HepG2 (cell line): Measurements from ENCODE around the gene EFNA2. TPM values are rescaled to one million over a fixed set of nuclear protein-coding genes. Genes with fewer than 3 reads are reported as not detected.
A peak's percentile ranks its signal among the peaks of the same experiment; 100 is the strongest.

Source experiments
- BHLHE40 ChIP-seq: IDR thresholded peaks from 2 replicates; pipeline ENCODE4 v1.6.1; 2011; ENCODE audit warnings: low read length, improper control_type of control experiment
- CREB1 ChIP-seq, 2 experiments: fragments of 450-650 bp in 1 of 2; IDR thresholded peaks; 2 replicates each; pipeline ENCODE4 v1.6.1; 2016 to 2017; ENCODE audit warnings: control low read depth in 1 of 2, mild to moderate bottlenecking in 1 of 2, missing compliant biosample characterization in 1 of 2, missing genetic modification characterization in 1 of 2
- EHMT2 ChIP-seq: fragments of 200-600 bp; sonication (generic); IDR thresholded peaks from 2 replicates; pipeline ENCODE4 v1.7.0; 2017; ENCODE audit warnings: antibody characterized with exemption, low read depth, low read length, borderline replicate concordance
- HDAC2 ChIP-seq: sonication (generic); formaldehyde crosslinking; IDR thresholded peaks from 2 replicates; pipeline ENCODE4 v1.4.0; 2020; ENCODE audit warnings: missing genetic modification reagents
- HMG20A ChIP-seq: IDR thresholded peaks from 2 replicates; pipeline ENCODE4 v1.6.1; 2016; ENCODE audit warnings: borderline replicate concordance
- HOXA7 ChIP-seq: sonication (generic); formaldehyde crosslinking; IDR thresholded peaks from 2 replicates; pipeline ENCODE4 v1.8.1; 2022; ENCODE audit warnings: mild to moderate bottlenecking, missing genetic modification reagents, moderate library complexity
- KDM3A ChIP-seq: IDR thresholded peaks from 2 replicates; pipeline ENCODE4 v1.6.1; 2018; ENCODE audit warnings: low read depth, missing compliant biosample characterization
- NFIC ChIP-seq: IDR thresholded peaks from 2 replicates; pipeline ENCODE4 v1.6.1; 2012; ENCODE audit warnings: mild to moderate bottlenecking, low read length, inconsistent platforms
- NFYC ChIP-seq: IDR thresholded peaks from 2 replicates; pipeline ENCODE4 v1.6.1; 2016; ENCODE audit warnings: missing genetic modification reagents, missing compliant biosample characterization
- PCBP2 ChIP-seq: fragments of 200-400 bp; formaldehyde crosslinking; optimal IDR thresholded peaks from 2 replicates; pipeline ENCODE3; 2018; ENCODE audit warnings: low read length, low read depth; ENCODE audit not compliant: poor library complexity, severe bottlenecking
- ZBTB1 ChIP-seq: sonication (generic); formaldehyde crosslinking; IDR thresholded peaks from 2 replicates; pipeline ENCODE4 v1.4.0; 2020; ENCODE audit warnings: missing genetic modification reagents, borderline replicate concordance
- ZBTB38 ChIP-seq: sonication (generic); formaldehyde crosslinking; IDR thresholded peaks from 2 replicates; pipeline ENCODE4 v1.5.1; 2020; ENCODE audit warnings: mild to moderate bottlenecking, missing genetic modification reagents
- ZFAT ChIP-seq: sonication (generic); formaldehyde crosslinking; conservative IDR thresholded peaks from 2 replicates; pipeline ENCODE4 v1.8.1; 2023; ENCODE audit warnings: missing genetic modification reagents, inconsistent platforms
- ZNF280D ChIP-seq: sonication (generic); formaldehyde crosslinking; IDR thresholded peaks from 2 replicates; pipeline ENCODE4 v1.5.1; 2020; ENCODE audit warnings: mild to moderate bottlenecking, missing genetic modification reagents
- ZNF549 ChIP-seq: sonication (generic); formaldehyde crosslinking; IDR thresholded peaks from 2 replicates; pipeline ENCODE4 v1.5.0; 2020; ENCODE audit warnings: missing genetic modification reagents
- ZNF589 ChIP-seq: sonication (generic); formaldehyde crosslinking; conservative IDR thresholded peaks from 2 replicates; pipeline ENCODE4 v1.8.0; 2022; ENCODE audit warnings: mild to moderate bottlenecking, moderate library complexity, missing genetic modification reagents
- polyA plus RNA-seq, 8 experiments: library from polyadenylated mRNA; depleted of rRNA in 3 of 8; stranded (reverse) in 7 of 8; unstranded in 1 of 8; fragments of >200 nt; fragmentation: Illumina TruSeq in 4 of 8; extraction: Trizol in 4 of 8; gene quantifications; 2 replicates each; pipeline versions ENCODE4 v1.2.1 to v1.2.3, GENCODE V29; 2011 to 2016; ENCODE audit warnings: low read depth in 4 of 8, missing spikeins in 1 of 8, mixed read lengths in 1 of 8; ENCODE audit not compliant: insufficient read depth in 1 of 8
- total RNA-seq, 5 experiments: library from RNA; depleted of rRNA; stranded (reverse); fragments of >200 nt; fragmentation: Illumina TruSeq; extraction: Trizol; gene quantifications; 2 replicates each; pipeline ENCODE4 v1.2.3, GENCODE V29; 2016; ENCODE audit warnings: low read depth in 1 of 5
- TF ChIP-seq, protein P1 (sequence below): sonication (generic); formaldehyde crosslinking; IDR thresholded peaks from 2 replicates; pipeline ENCODE4 v1.4.0; 2020; ENCODE audit warnings: missing genetic modification reagents, borderline replicate concordance
- TF ChIP-seq, protein P2 (sequence below): sonication (generic); formaldehyde crosslinking; IDR thresholded peaks from 2 replicates; pipeline ENCODE4 v1.4.0; 2020; ENCODE audit warnings: missing genetic modification reagents
- TF ChIP-seq, protein P3 (sequence below): sonication (generic); formaldehyde crosslinking; IDR thresholded peaks from 2 replicates; pipeline ENCODE4 v1.8.1; 2023; ENCODE audit warnings: mild to moderate bottlenecking, moderate library complexity, missing genetic modification reagents

Gene EFNA2
- total and polyA plus RNA-seq, 2 of the 13 experiments (the other 11 are each of a cell fraction or from before 2014, with no cell fraction given) = 6.0 to 9.9 TPM

GRCh38 chr19:1290703-1291651 is 5.3 kb downstream of the EFNA2 start (continued):
- TF ChIP-seq BHLHE40 (peak; percentile 4; the same call in 1 of the 2 replicates), NFIC (no peak), HOXA7 (no peak), HDAC2 (CRISPR knock-in tag) (peak; percentile 95), ZNF549 (no peak), CREB1 (IDR thresholded peaks at IDR 0.05) (0 out of 2 replicates have a peak, but pooled peaks have one; percentile 23), CREB1 (CRISPR knock-in tag; IDR thresholded peaks at IDR 0.05) (no peak), NFYC (CRISPR knock-in tag) (no peak), PCBP2 (no peak), ZNF280D (CRISPR knock-in tag) (no peak), KDM3A (CRISPR knock-in tag) (peak; percentile 85; the same call in 1 of the 2 replicates), HMG20A (CRISPR knock-in tag) (peak; percentile 64; the same call in 1 of the 2 replicates), EHMT2 (no peak), ZFAT (CRISPR knock-in tag) (no peak), ZNF589 (no peak), ZBTB38 (peak; percentile 87), ZBTB1 (CRISPR knock-in tag) (no peak)
- TF ChIP-seq, protein P1, sequence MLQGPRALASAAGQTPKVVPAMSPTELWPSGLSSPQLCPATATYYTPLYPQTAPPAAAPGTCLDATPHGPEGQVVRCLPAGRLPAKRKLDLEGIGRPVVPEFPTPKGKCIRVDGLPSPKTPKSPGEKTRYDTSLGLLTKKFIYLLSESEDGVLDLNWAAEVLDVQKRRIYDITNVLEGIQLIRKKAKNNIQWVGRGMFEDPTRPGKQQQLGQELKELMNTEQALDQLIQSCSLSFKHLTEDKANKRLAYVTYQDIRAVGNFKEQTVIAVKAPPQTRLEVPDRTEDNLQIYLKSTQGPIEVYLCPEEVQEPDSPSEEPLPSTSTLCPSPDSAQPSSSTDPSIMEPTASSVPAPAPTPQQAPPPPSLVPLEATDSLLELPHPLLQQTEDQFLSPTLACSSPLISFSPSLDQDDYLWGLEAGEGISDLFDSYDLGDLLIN = 0 out of 2 replicates have a peak, but pooled peaks have one; percentile 36
- TF ChIP-seq, protein P2, sequence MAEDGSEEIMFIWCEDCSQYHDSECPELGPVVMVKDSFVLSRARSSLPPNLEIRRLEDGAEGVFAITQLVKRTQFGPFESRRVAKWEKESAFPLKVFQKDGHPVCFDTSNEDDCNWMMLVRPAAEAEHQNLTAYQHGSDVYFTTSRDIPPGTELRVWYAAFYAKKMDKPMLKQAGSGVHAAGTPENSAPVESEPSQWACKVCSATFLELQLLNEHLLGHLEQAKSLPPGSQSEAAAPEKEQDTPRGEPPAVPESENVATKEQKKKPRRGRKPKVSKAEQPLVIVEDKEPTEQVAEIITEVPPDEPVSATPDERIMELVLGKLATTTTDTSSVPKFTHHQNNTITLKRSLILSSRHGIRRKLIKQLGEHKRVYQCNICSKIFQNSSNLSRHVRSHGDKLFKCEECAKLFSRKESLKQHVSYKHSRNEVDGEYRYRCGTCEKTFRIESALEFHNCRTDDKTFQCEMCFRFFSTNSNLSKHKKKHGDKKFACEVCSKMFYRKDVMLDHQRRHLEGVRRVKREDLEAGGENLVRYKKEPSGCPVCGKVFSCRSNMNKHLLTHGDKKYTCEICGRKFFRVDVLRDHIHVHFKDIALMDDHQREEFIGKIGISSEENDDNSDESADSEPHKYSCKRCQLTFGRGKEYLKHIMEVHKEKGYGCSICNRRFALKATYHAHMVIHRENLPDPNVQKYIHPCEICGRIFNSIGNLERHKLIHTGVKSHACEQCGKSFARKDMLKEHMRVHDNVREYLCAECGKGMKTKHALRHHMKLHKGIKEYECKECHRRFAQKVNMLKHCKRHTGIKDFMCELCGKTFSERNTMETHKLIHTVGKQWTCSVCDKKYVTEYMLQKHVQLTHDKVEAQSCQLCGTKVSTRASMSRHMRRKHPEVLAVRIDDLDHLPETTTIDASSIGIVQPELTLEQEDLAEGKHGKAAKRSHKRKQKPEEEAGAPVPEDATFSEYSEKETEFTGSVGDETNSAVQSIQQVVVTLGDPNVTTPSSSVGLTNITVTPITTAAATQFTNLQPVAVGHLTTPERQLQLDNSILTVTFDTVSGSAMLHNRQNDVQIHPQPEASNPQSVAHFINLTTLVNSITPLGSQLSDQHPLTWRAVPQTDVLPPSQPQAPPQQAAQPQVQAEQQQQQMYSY (CRISPR knock-in tag) = no peak
- TF ChIP-seq, protein P3, sequence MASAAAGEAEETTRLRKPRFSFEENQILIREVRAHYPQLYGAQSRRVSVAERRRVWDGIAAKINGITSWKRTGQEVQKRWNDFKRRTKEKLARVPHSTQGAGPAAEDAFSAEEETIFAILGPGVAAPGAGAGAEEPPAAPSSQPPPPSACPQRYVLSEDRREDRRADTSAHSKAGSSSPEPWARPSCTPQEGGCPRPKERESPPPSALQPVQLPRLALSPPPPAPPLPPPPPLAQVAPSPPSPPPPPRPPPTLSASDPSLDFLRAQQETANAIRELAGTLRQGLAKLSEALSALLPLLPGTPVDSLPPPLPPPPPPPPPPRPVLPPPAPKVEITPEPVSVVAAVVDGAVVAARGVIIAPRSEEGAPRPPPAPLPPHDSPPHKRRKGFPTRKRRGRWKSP (CRISPR knock-in tag) = no peak
